Kidney (tissue), 14 donors: Measurements from ENCODE around the gene PCDHGA5. TPM values are rescaled to one million over a fixed set of nuclear protein-coding genes. Genes with fewer than 3 reads are reported as not detected.

Source experiments
- DNase-seq, 5 donors: peaks; one replicate each; pipeline ENCODE4 v3.0.0-alpha.2; 2013 to 2020
- FAIRE-seq: peaks from 2 replicates; lab custom pipeline; 2012; peaks lifted over from hg19 to GRCh38; lab: Jason Lieb, UNC
- H3K27ac ChIP-seq, 2 donors: one replicate each; pipeline ENCODE4 v1.7.0; 2013; ENCODE audit warnings: low read depth in 2 of 2, low read length in 2 of 2, inconsistent platforms in 1 of 2
- H3K27me3 ChIP-seq: one replicate; pipeline ENCODE4 v1.7.1; 2013; ENCODE audit warnings: low read length, inconsistent platforms; ENCODE audit not compliant: control insufficient read depth, insufficient read depth
- H3K36me3 ChIP-seq, 3 donors: one replicate each; pipeline versions ENCODE4 v1.7.0 to v1.7.1; 2013; ENCODE audit warnings: low read length in 3 of 3, control low read depth in 1 of 3, inconsistent platforms in 1 of 3; ENCODE audit not compliant: insufficient read depth in 3 of 3, control insufficient read depth in 2 of 3
- H3K4me1 ChIP-seq, 3 donors: one replicate each; pipeline versions ENCODE4 v1.7.0 to v1.7.1; 2013; ENCODE audit warnings: low read length in 3 of 3, inconsistent platforms in 1 of 3, low read depth in 1 of 3; ENCODE audit not compliant: control insufficient read depth in 2 of 3, insufficient read depth in 2 of 3
- H3K4me3 ChIP-seq, 3 donors: one replicate each; pipeline versions ENCODE4 v1.7.0 to v1.8.1; 2013; ENCODE audit warnings: low read length in 3 of 3, control low read depth in 1 of 3, inconsistent platforms in 1 of 3
- H3K9ac ChIP-seq, 3 donors: one replicate each; pipeline versions ENCODE4 v1.7.0 to v1.7.1; 2013; ENCODE audit warnings: low read length in 3 of 3, control low read depth in 1 of 3, inconsistent platforms in 1 of 3
- H3K9me3 ChIP-seq, 3 donors: one replicate each; pipeline versions ENCODE4 v1.7.0 to v1.7.1; 2013; ENCODE audit warnings: low read length in 3 of 3, control low read depth in 1 of 3, inconsistent platforms in 1 of 3; ENCODE audit not compliant: control insufficient read depth in 2 of 3, insufficient read depth in 1 of 3
- CTCF ChIP-seq: IDR thresholded peaks from 3 replicates; pipeline ENCODE4 v1.5.1; 2012; ENCODE audit warnings: mild to moderate bottlenecking, moderate library complexity, borderline replicate concordance; ENCODE audit not compliant: insufficient read depth; ENCODE audit errors: extremely low read depth
- intact Hi-C: fragments of 100-400 bp; cut with DNase I; formaldehyde crosslinking; loops from one replicate; pipeline ENCODE4 v1.11.1; 2022
- polyA plus RNA-seq: library from polyadenylated mRNA; stranded (reverse); fragments of 350-450 nt; fragmentation: Illumina TruSeq; extraction: RNeasy Lipid Tissue Mini Kit (QIAGEN cat#74804); gene quantifications from one replicate; pipeline ENCODE4 v1.2.3, GENCODE V29; 2014; ENCODE audit warnings: low read depth, low replicate concordance; ENCODE audit not compliant: insufficient read depth
- total RNA-seq: library from RNA; stranded (reverse); fragmentation: NEBNext Ultra II Directional; extraction: Animal tissue kit (Norgen Biotek cat#: 25700); gene quantifications from one replicate; pipeline ENCODE4 v1.2.1, GENCODE V29; 2021
- donor health status: control.
- donor health status: control.
- donor health status: control.
- donor health status: control.
- donor health status: control.
- donor health status: DM: yes; HTN: yes; CAD: no.
- donor health status: Normal renal cell carcinoma (clear cell type).

PCDHGA5 gene
- total and polyA plus RNA-seq, 2 donors from 2014 or later: 2.8 TPM; not detected in 1

- intact Hi-C loops: no loop called here
- Histone ChIP-seq H3K27ac (no peak within 1 kb of the TSS), H3K36me3 (no peaks in the 10 kb centered on the region), H3K4me3 (peak within 1 kb of the TSS; percentile 14 to 43 (median 30)), H3K27me3 (no peaks in the 10 kb centered on the region), H3K9ac (peak within 1 kb of the TSS in 1 of 3 donors; percentile 24), H3K9me3 (peaks cover 4 to 60% (median 10%) of the 10 kb centered on the region in 3 donors), H3K4me1 (no peaks in the 10 kb centered on the region)
- no peak for FAIRE-seq
- DNase-seq: no peak
- TF ChIP-seq CTCF: peak; percentile 18
Observed at GRCh38 chr5:141382469-141383294, 18.7 kb downstream of the PCDHGA5 start, which contains the start of gene PCDHGA7. Gene PCDHGA7, plus strand, starts transcription at chr5:141382742. Its CDS starts 158 bp downstream, at chr5:141382900.

GRCh38 chr5:141383345-141383744 lies 19.4 kb downstream of the PCDHGA5 start:
- DNase-seq: no peak
- FAIRE-seq: no peak

DNA sequence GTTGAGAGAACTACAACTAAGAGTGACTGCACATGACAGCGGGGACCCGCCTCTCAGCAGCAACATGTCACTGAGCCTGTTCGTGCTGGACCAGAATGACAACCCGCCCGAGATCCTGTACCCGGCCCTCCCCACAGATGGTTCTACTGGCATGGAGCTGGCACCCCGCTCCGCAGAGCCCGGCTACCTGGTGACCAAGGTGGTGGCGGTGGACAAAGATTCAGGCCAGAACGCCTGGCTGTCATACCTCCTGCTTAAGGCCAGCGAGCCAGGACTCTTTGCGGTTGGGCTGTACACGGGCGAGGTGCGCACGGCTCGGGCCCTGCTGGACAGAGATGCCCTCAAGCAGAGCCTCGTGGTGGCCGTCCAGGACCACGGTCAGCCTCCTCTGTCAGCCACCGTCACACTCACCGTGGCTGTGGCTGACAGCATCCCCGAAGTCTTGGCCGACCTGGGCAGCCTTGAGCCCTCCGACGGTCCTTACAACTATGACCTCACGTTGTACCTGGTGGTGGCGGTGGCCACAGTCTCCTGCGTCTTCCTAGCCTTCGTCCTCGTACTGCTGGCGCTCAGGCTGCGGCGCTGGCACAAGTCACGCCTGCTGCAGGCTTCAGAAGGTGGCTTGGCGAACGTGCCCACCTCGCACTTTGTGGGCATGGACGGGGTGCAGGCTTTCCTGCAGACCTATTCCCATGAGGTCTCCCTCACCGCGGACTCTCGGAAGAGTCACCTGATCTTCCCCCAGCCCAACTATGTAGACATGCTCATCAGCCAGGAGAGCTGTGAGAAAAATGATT lies 20.7 kb downstream of the PCDHGA5 start:
- peak in 1 of 5 donors; percentile 61 for DNase-seq
- H3K9me3 ChIP-seq: peaks cover 6 to 65% (median 17%) of the 10 kb centered on the region in 3 donors
- TF ChIP-seq CTCF: no peak

More at GRCh38 chr5:141383345-141383744, 19.4 kb downstream of the PCDHGA5 start:
- no peak for TF ChIP-seq CTCF
- H3K9me3 ChIP-seq: peaks cover 4 to 62% (median 13%) of the 10 kb centered on the region in 3 donors
- no peaks in the 10 kb centered on the region for H3K27me3 ChIP-seq
- no peaks in the 10 kb centered on the region for H3K4me1 ChIP-seq
- H3K27ac ChIP-seq: no peak overlapping the region
- no peak overlapping the region for H3K9ac ChIP-seq
- H3K4me3 ChIP-seq: peak overlapping the region in 2 of 3 donors; percentile 3 to 43
- intact Hi-C loops: no loop called here
- no peaks in the 10 kb centered on the region for H3K36me3 ChIP-seq

More for the DNA sequence above, 20.7 kb downstream of the PCDHGA5 start:
- Histone ChIP-seq H3K4me1 (no peaks in the 10 kb centered on the region), H3K27me3 (no peaks in the 10 kb centered on the region), H3K4me3 (no peak overlapping the region), H3K36me3 (no peaks in the 10 kb centered on the region), H3K27ac (no peak overlapping the region), H3K9ac (no peak overlapping the region)
- FAIRE-seq: no peak
- intact Hi-C loops: no loop called here
